ENCODE results near the gene CCDC149.

The CCDC149 gene

GRCh38 chr4:24855741-24856140, 57.1 kb downstream of the CCDC149 start:
- Histone ChIP-seq H3K9me3 (replicated peaks; ENCODE audit: low read length) (no peaks in the 10 kb centered on the region), H3K27me3 (ENCODE audit: control insufficient read depth, insufficient read depth, low read length) (no peaks in the 10 kb centered on the region), H3K36me3 (ENCODE audit: insufficient read depth, low read length) (no peaks in the 10 kb centered on the region), H3K9ac (ENCODE audit: low read depth, low read length) (no peak overlapping the region), H3K4me1 (ENCODE audit: control insufficient read depth, insufficient read depth, low read length) (peaks cover 32% of the 10 kb centered on the region), H3K4me3 (ENCODE audit: low read length) (no peak overlapping the region), H3K4me2 (ENCODE audit: low read length) (no peak overlapping the region)

GRCh38 chr4:24853142-24853541, 59.7 kb downstream of the CCDC149 start:
- no peaks in the 10 kb centered on the region for H3K9me3 ChIP-seq (replicated peaks; ENCODE audit: low read length)
- H3K27me3 ChIP-seq (ENCODE audit: control insufficient read depth, insufficient read depth, low read length) = no peaks in the 10 kb centered on the region
- no peak overlapping the region for H3K9ac ChIP-seq (ENCODE audit: low read depth, low read length)
- peaks cover 30% of the 10 kb centered on the region for H3K4me1 ChIP-seq (ENCODE audit: control insufficient read depth, insufficient read depth, low read length)
- H3K4me2 ChIP-seq (ENCODE audit: low read length) = no peak overlapping the region
- H3K4me3 ChIP-seq (ENCODE audit: low read length) = no peak overlapping the region
- no peaks in the 10 kb centered on the region for H3K36me3 ChIP-seq (ENCODE audit: insufficient read depth, low read length)

- Histone ChIP-seq H3K9ac (ENCODE audit: low read depth, low read length) (no peak overlapping the region), H3K9me3 (replicated peaks; ENCODE audit: low read length) (no peaks in the 10 kb centered on the region), H3K4me1 (ENCODE audit: control insufficient read depth, insufficient read depth, low read length) (peaks cover 24% of the 10 kb centered on the region), H3K27me3 (ENCODE audit: control insufficient read depth, insufficient read depth, low read length) (no peaks in the 10 kb centered on the region), H3K4me2 (ENCODE audit: low read length) (peak overlapping the region; percentile 27), H3K4me3 (ENCODE audit: low read length) (no peak overlapping the region), H3K36me3 (ENCODE audit: insufficient read depth, low read length) (no peaks in the 10 kb centered on the region)
Observed at GRCh38 chr4:24850674-24851073, 62.2 kb downstream of the CCDC149 start.

- H3K36me3 ChIP-seq (ENCODE audit: insufficient read depth, low read length) = no peaks in the 10 kb centered on the region
- H3K9ac ChIP-seq (ENCODE audit: low read depth, low read length) = no peak overlapping the region
- H3K4me3 ChIP-seq (ENCODE audit: low read length) = no peak overlapping the region
- no peak overlapping the region for H3K4me2 ChIP-seq (ENCODE audit: low read length)
- H3K27me3 ChIP-seq (ENCODE audit: control insufficient read depth, insufficient read depth, low read length) = no peaks in the 10 kb centered on the region
- H3K9me3 ChIP-seq (replicated peaks; ENCODE audit: low read length) = no peaks in the 10 kb centered on the region
- H3K4me1 ChIP-seq (ENCODE audit: control insufficient read depth, insufficient read depth, low read length) = peaks cover 24% of the 10 kb centered on the region
Observed at GRCh38 chr4:24849756-24850155, 63.1 kb downstream of the CCDC149 start.

- H3K4me3 ChIP-seq (ENCODE audit: low read length) = no peak overlapping the region
- H3K9ac ChIP-seq (ENCODE audit: low read depth, low read length) = no peak overlapping the region
- H3K4me1 ChIP-seq (ENCODE audit: control insufficient read depth, insufficient read depth, low read length) = peaks cover 24% of the 10 kb centered on the region
- no peaks in the 10 kb centered on the region for H3K9me3 ChIP-seq (replicated peaks; ENCODE audit: low read length)
- H3K36me3 ChIP-seq (ENCODE audit: insufficient read depth, low read length) = no peaks in the 10 kb centered on the region
- no peak overlapping the region for H3K4me2 ChIP-seq (ENCODE audit: low read length)
- H3K27me3 ChIP-seq (ENCODE audit: control insufficient read depth, insufficient read depth, low read length) = no peaks in the 10 kb centered on the region
Observed at GRCh38 chr4:24849351-24849750, 63.5 kb downstream of the CCDC149 start.

GRCh38 chr4:24846716-24847115, 66.1 kb downstream of the CCDC149 start:
- H3K4me2 ChIP-seq (ENCODE audit: low read length) = no peak overlapping the region
- no peak overlapping the region for H3K9ac ChIP-seq (ENCODE audit: low read depth, low read length)
- H3K4me3 ChIP-seq (ENCODE audit: low read length) = no peak overlapping the region
- no peaks in the 10 kb centered on the region for H3K27me3 ChIP-seq (ENCODE audit: control insufficient read depth, insufficient read depth, low read length)
- H3K36me3 ChIP-seq (ENCODE audit: insufficient read depth, low read length) = no peaks in the 10 kb centered on the region
- H3K4me1 ChIP-seq (ENCODE audit: control insufficient read depth, insufficient read depth, low read length) = peaks cover 15% of the 10 kb centered on the region
- H3K9me3 ChIP-seq (replicated peaks; ENCODE audit: low read length) = no peaks in the 10 kb centered on the region

- H3K27me3 ChIP-seq (ENCODE audit: control insufficient read depth, insufficient read depth, low read length) = no peaks in the 10 kb centered on the region
- H3K9ac ChIP-seq (ENCODE audit: low read depth, low read length) = no peak overlapping the region
- no peaks in the 10 kb centered on the region for H3K36me3 ChIP-seq (ENCODE audit: insufficient read depth, low read length)
Observed at GRCh38 chr4:24845902-24846301, 66.9 kb downstream of the CCDC149 start.

GRCh38 chr4:24845132-24845531, 67.7 kb downstream of the CCDC149 start:
- Histone ChIP-seq H3K4me2 (ENCODE audit: low read length) (no peak overlapping the region), H3K4me3 (ENCODE audit: low read length) (no peak overlapping the region), H3K9ac (ENCODE audit: low read depth, low read length) (no peak overlapping the region), H3K27me3 (ENCODE audit: control insufficient read depth, insufficient read depth, low read length) (no peaks in the 10 kb centered on the region), H3K36me3 (ENCODE audit: insufficient read depth, low read length) (no peaks in the 10 kb centered on the region), H3K4me1 (ENCODE audit: control insufficient read depth, insufficient read depth, low read length) (no peaks in the 10 kb centered on the region), H3K9me3 (replicated peaks; ENCODE audit: low read length) (no peaks in the 10 kb centered on the region)

More at GRCh38 chr4:24845902-24846301, 66.9 kb downstream of the CCDC149 start:
- H3K4me2 ChIP-seq (ENCODE audit: low read length) = no peak overlapping the region
- peaks cover 7% of the 10 kb centered on the region for H3K4me1 ChIP-seq (ENCODE audit: control insufficient read depth, insufficient read depth, low read length)
- no peak overlapping the region for H3K4me3 ChIP-seq (ENCODE audit: low read length)
- H3K9me3 ChIP-seq (replicated peaks; ENCODE audit: low read length) = no peaks in the 10 kb centered on the region

GRCh38 chr4:24843096-24843495, 69.7 kb downstream of the CCDC149 start:
- Histone ChIP-seq H3K4me2 (ENCODE audit: low read length) (no peak overlapping the region), H3K4me1 (ENCODE audit: control insufficient read depth, insufficient read depth, low read length) (no peaks in the 10 kb centered on the region), H3K9me3 (replicated peaks; ENCODE audit: low read length) (no peaks in the 10 kb centered on the region), H3K36me3 (ENCODE audit: insufficient read depth, low read length) (no peaks in the 10 kb centered on the region), H3K27me3 (ENCODE audit: control insufficient read depth, insufficient read depth, low read length) (no peaks in the 10 kb centered on the region), H3K4me3 (ENCODE audit: low read length) (no peak overlapping the region), H3K9ac (ENCODE audit: low read depth, low read length) (no peak overlapping the region)

GRCh38 chr4:24842356-24842755, 70.5 kb downstream of the CCDC149 start:
- no peak overlapping the region for H3K9ac ChIP-seq (ENCODE audit: low read depth, low read length)
- H3K9me3 ChIP-seq (replicated peaks; ENCODE audit: low read length) = no peaks in the 10 kb centered on the region
- no peak overlapping the region for H3K4me2 ChIP-seq (ENCODE audit: low read length)
- H3K27me3 ChIP-seq (ENCODE audit: control insufficient read depth, insufficient read depth, low read length) = no peaks in the 10 kb centered on the region
- H3K4me3 ChIP-seq (ENCODE audit: low read length) = no peak overlapping the region
- no peaks in the 10 kb centered on the region for H3K4me1 ChIP-seq (ENCODE audit: control insufficient read depth, insufficient read depth, low read length)
- no peaks in the 10 kb centered on the region for H3K36me3 ChIP-seq (ENCODE audit: insufficient read depth, low read length)

- H3K27me3 ChIP-seq (ENCODE audit: control insufficient read depth, insufficient read depth, low read length) = no peaks in the 10 kb centered on the region
- no peak overlapping the region for H3K9ac ChIP-seq (ENCODE audit: low read depth, low read length)
- H3K4me2 ChIP-seq (ENCODE audit: low read length) = no peak overlapping the region
- H3K4me1 ChIP-seq (ENCODE audit: control insufficient read depth, insufficient read depth, low read length) = no peaks in the 10 kb centered on the region
- no peaks in the 10 kb centered on the region for H3K36me3 ChIP-seq (ENCODE audit: insufficient read depth, low read length)
- no peak overlapping the region for H3K4me3 ChIP-seq (ENCODE audit: low read length)
- no peaks in the 10 kb centered on the region for H3K9me3 ChIP-seq (replicated peaks; ENCODE audit: low read length)
Observed at GRCh38 chr4:24840826-24841543, 71.9 kb downstream of the CCDC149 start.

- Histone ChIP-seq H3K4me3 (ENCODE audit: low read length) (no peak overlapping the region), H3K4me2 (ENCODE audit: low read length) (no peak overlapping the region), H3K4me1 (ENCODE audit: control insufficient read depth, insufficient read depth, low read length) (no peaks in the 10 kb centered on the region), H3K36me3 (ENCODE audit: insufficient read depth, low read length) (no peaks in the 10 kb centered on the region), H3K9me3 (replicated peaks; ENCODE audit: low read length) (no peaks in the 10 kb centered on the region), H3K27me3 (ENCODE audit: control insufficient read depth, insufficient read depth, low read length) (no peaks in the 10 kb centered on the region), H3K9ac (ENCODE audit: low read depth, low read length) (no peak overlapping the region)
Observed at GRCh38 chr4:24840362-24840761, 72.5 kb downstream of the CCDC149 start.
